HEK293 (cell line): Measurements from ENCODE around the gene DNAH6.

Experiments
- CTCF ChIA-PET: fragments of 350-600 bp; formaldehyde crosslinking; extraction: SDS; loops from one replicate; lab custom pipeline; 2021; ENCODE audit warnings: antibody characterized with exemption; lab: Yijun Ruan, JAX
- POLR2A ChIA-PET: fragments of 300-600 bp; formaldehyde crosslinking; extraction: SDS; loops from one replicate; lab custom pipeline; 2020; ENCODE audit warnings: antibody characterized with exemption, inconsistent platforms; lab: Yijun Ruan, JAX
- H3K27ac ChIP-seq: fragments of 200-500 bp; sonication (Bioruptor generic); 2 replicates; pipeline ENCODE4 v1.5.1; 2014; ENCODE audit warnings: low read depth, low read length, control low read depth, inconsistent platforms; ENCODE audit errors: extremely low read depth
- H3K36me3 ChIP-seq, 2 experiments: fragments of 200-500 bp in 1 of 2; sonication (Bioruptor generic) in 1 of 2; 1 replicate in 1 of 2; 2 replicates in 1 of 2; pipeline ENCODE4 v1.5.1; 2014 to 2017; ENCODE audit warnings: inconsistent platforms in 2 of 2, low read length in 2 of 2; ENCODE audit not compliant: control insufficient read depth in 2 of 2, insufficient read depth in 1 of 2
- H3K4me1 ChIP-seq: fragments of 200-500 bp; sonication (Bioruptor generic); 2 replicates; pipeline ENCODE4 v1.5.1; 2014; ENCODE audit warnings: mild to moderate bottlenecking, low read length, inconsistent platforms; ENCODE audit not compliant: control insufficient read depth, insufficient read depth
- H3K4me3 ChIP-seq: 2 replicates; pipeline ENCODE4 v1.5.1; 2011; ENCODE audit warnings: low read depth, mild to moderate bottlenecking, control low read depth, low read length, moderate library complexity
- H3K9me3 ChIP-seq: fragments of 200-500 bp; sonication (Bioruptor generic); 2 replicates; pipeline ENCODE4 v1.5.1; 2014; ENCODE audit warnings: low read depth, low read length, inconsistent platforms; ENCODE audit not compliant: control insufficient read depth, insufficient read depth
- GLI4 ChIP-seq: fragments of 450-650 bp; formaldehyde crosslinking; IDR thresholded peaks from 2 replicates; pipeline ENCODE4 v1.5.1; 2016; ENCODE audit warnings: missing biosample characterization, missing genetic modification characterization
- GLIS2 ChIP-seq: fragments of 450-650 bp; formaldehyde crosslinking; IDR thresholded peaks from 2 replicates; pipeline ENCODE4 v1.5.1; 2016; ENCODE audit warnings: missing biosample characterization, missing genetic modification characterization
- IKZF3 ChIP-seq: fragments of 450-650 bp; IDR thresholded peaks from 2 replicates; pipeline ENCODE4 v1.5.0; 2018; ENCODE audit warnings: missing biosample characterization, mild to moderate bottlenecking, missing genetic modification characterization, moderate library complexity
- KLF10 ChIP-seq: fragments of 450-650 bp; IDR thresholded peaks from 2 replicates; pipeline ENCODE4 v1.5.1; 2018; ENCODE audit warnings: missing biosample characterization, mild to moderate bottlenecking, missing genetic modification characterization
- KLF8 ChIP-seq: fragments of 450-650 bp; formaldehyde crosslinking; IDR thresholded peaks from 2 replicates; pipeline ENCODE4 v1.5.1; 2016; ENCODE audit warnings: missing biosample characterization, missing genetic modification characterization
- WT1 ChIP-seq: fragments of 450-650 bp; formaldehyde crosslinking; IDR thresholded peaks from 2 replicates; pipeline ENCODE4 v1.5.1; 2016; ENCODE audit warnings: missing biosample characterization, missing genetic modification characterization
- YY2 ChIP-seq: fragments of 450-650 bp; formaldehyde crosslinking; IDR thresholded peaks from 2 replicates; pipeline ENCODE4 v1.5.1; 2016; ENCODE audit warnings: missing biosample characterization, missing genetic modification characterization
- ZBTB1 ChIP-seq: fragments of 450-650 bp; formaldehyde crosslinking; IDR thresholded peaks from 2 replicates; pipeline ENCODE4 v1.5.1; 2016; ENCODE audit warnings: missing biosample characterization, missing genetic modification characterization
- ZBTB48 ChIP-seq: fragments of 450-650 bp; formaldehyde crosslinking; IDR thresholded peaks from 2 replicates; pipeline ENCODE4 v1.5.1; 2016; ENCODE audit warnings: missing biosample characterization, missing genetic modification characterization
- ZNF140 ChIP-seq: fragments of 450-650 bp; formaldehyde crosslinking; IDR thresholded peaks from 2 replicates; pipeline ENCODE4 v1.5.1; 2016; ENCODE audit warnings: missing biosample characterization, missing genetic modification characterization
- ZNF24 ChIP-seq: fragments of 450-650 bp; formaldehyde crosslinking; IDR thresholded peaks from 2 replicates; pipeline ENCODE4 v1.5.1; 2016; ENCODE audit warnings: missing biosample characterization, missing genetic modification characterization
- ZNF518A ChIP-seq: fragments of 450-650 bp; formaldehyde crosslinking; conservative IDR thresholded peaks from 2 replicates; pipeline ENCODE4 v1.5.1; 2016; ENCODE audit warnings: low read depth, missing biosample characterization, missing genetic modification characterization
- ZNF529 ChIP-seq: fragments of 450-650 bp; formaldehyde crosslinking; IDR thresholded peaks from 2 replicates; pipeline ENCODE4 v1.5.1; 2017; ENCODE audit warnings: missing genetic modification characterization, missing biosample characterization; ENCODE audit not compliant: insufficient replicate concordance
- ZNF549 ChIP-seq: fragments of 450-650 bp; IDR thresholded peaks from 2 replicates; pipeline ENCODE4 v1.5.1; 2018; ENCODE audit warnings: missing biosample characterization, missing genetic modification characterization, mild to moderate bottlenecking, inconsistent platforms, moderate library complexity
- ZNF624 ChIP-seq: fragments of 450-650 bp; formaldehyde crosslinking; IDR thresholded peaks from 2 replicates; pipeline ENCODE4 v1.5.1; 2017; ENCODE audit warnings: missing biosample characterization, missing genetic modification characterization
- ZNF654 ChIP-seq: fragments of 450-650 bp; formaldehyde crosslinking; IDR thresholded peaks from 2 replicates; pipeline ENCODE4 v1.5.1; 2016; ENCODE audit warnings: low read depth, missing biosample characterization, missing genetic modification characterization
- ZNF670 ChIP-seq: fragments of 450-650 bp; formaldehyde crosslinking; IDR thresholded peaks from 2 replicates; pipeline ENCODE4 v1.5.1; 2016; ENCODE audit warnings: missing biosample characterization, missing genetic modification characterization, low read depth
- TF ChIP-seq, protein P1 (sequence below): fragments of 450-650 bp; formaldehyde crosslinking; IDR thresholded peaks from 2 replicates; pipeline ENCODE4 v1.5.1; 2016; ENCODE audit warnings: missing biosample characterization, missing genetic modification characterization
- TF ChIP-seq, protein P2 (sequence below): fragments of 450-650 bp; formaldehyde crosslinking; IDR thresholded peaks from 2 replicates; pipeline ENCODE4 v1.5.1; 2016; ENCODE audit warnings: missing biosample characterization, missing genetic modification characterization
- TF ChIP-seq, protein P3 (sequence below): fragments of 450-650 bp; formaldehyde crosslinking; IDR thresholded peaks from 2 replicates; pipeline ENCODE4 v1.5.1; 2016; ENCODE audit warnings: missing biosample characterization, missing genetic modification characterization

DNAH6 gene

GRCh38 chr2:84799772-84800171 lies 283.5 kb downstream of the DNAH6 start:
- ChIA-PET CTCF (no interaction called here), POLR2A (no interaction called here)
- TF ChIP-seq, protein P1, sequence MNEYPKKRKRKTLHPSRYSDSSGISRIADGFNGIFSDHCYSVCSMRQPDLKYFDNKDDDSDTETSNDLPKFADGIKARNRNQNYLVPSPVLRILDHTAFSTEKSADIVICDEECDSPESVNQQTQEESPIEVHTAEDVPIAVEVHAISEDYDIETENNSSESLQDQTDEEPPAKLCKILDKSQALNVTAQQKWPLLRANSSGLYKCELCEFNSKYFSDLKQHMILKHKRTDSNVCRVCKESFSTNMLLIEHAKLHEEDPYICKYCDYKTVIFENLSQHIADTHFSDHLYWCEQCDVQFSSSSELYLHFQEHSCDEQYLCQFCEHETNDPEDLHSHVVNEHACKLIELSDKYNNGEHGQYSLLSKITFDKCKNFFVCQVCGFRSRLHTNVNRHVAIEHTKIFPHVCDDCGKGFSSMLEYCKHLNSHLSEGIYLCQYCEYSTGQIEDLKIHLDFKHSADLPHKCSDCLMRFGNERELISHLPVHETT: no peak
- no peak for TF ChIP-seq YY2 (tag by site-specific recombination)
- no peak for TF ChIP-seq ZBTB48 (tag by site-specific recombination)
- no peak for TF ChIP-seq ZNF670 (tag by site-specific recombination)
- no peak for TF ChIP-seq GLI4
- TF ChIP-seq ZNF654 (tag by site-specific recombination): no peak
- no peak for TF ChIP-seq WT1
- no peak for TF ChIP-seq ZNF549 (tag by site-specific recombination)
- TF ChIP-seq ZNF518A (tag by site-specific recombination): no peak
- TF ChIP-seq KLF10 (tag by site-specific recombination): no peak
- TF ChIP-seq GLIS2 (tag by site-specific recombination): no peak
- TF ChIP-seq ZNF624: no peak
- no peak for TF ChIP-seq IKZF3 (tag by site-specific recombination)
- no peak for TF ChIP-seq ZNF529 (tag by site-specific recombination)

GRCh38 chr2:84800194-84800805 lies 284.0 kb downstream of the DNAH6 start:
- no peak overlapping the region for H3K4me3 ChIP-seq
- H3K9me3 ChIP-seq: no peaks in the 10 kb centered on the region
- ChIA-PET CTCF (no interaction called here), POLR2A (no interaction called here)
- TF ChIP-seq, protein P2, sequence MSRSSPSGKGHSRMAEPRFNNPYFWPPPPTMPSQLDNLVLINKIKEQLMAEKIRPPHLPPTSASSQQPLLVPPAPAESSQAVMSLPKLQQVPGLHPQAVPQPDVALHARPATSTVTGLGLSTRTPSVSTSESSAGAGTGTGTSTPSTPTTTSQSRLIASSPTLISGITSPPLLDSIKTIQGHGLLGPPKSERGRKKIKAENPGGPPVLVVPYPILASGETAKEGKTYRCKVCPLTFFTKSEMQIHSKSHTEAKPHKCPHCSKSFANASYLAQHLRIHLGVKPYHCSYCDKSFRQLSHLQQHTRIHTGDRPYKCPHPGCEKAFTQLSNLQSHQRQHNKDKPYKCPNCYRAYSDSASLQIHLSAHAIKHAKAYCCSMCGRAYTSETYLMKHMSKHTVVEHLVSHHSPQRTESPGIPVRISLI (tag by site-specific recombination): no peak
- no peak for TF ChIP-seq KLF8 (tag by site-specific recombination)
- no peak for TF ChIP-seq ZNF140 (tag by site-specific recombination)
- TF ChIP-seq, protein P3, sequence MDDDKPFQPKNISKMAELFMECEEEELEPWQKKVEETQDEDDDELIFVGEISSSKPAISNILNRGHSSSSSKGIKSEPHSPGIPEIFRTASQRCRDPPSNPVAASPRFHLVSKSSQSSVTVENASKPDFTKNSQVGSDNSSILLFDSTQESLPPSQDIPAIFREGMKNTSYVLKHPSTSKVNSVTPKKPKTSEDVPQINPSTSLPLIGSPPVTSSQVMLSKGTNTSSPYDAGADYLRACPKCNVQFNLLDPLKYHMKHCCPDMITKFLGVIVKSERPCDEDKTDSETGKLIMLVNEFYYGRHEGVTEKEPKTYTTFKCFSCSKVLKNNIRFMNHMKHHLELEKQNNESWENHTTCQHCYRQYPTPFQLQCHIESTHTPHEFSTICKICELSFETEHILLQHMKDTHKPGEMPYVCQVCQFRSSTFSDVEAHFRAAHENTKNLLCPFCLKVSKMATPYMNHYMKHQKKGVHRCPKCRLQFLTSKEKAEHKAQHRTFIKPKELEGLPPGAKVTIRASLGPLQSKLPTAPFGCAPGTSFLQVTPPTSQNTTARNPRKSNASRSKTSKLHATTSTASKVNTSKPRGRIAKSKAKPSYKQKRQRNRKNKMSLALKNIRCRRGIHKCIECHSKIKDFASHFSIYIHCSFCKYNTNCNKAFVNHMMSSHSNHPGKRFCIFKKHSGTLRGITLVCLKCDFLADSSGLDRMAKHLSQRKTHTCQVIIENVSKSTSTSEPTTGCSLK (tag by site-specific recombination): no peak
- no peak for TF ChIP-seq ZBTB1 (tag by site-specific recombination)
- TF ChIP-seq ZNF24: no peak
- H3K27ac ChIP-seq: no peak overlapping the region
- H3K36me3 ChIP-seq: no peaks in the 10 kb centered on the region
- H3K4me1 ChIP-seq: no peaks in the 10 kb centered on the region

More at GRCh38 chr2:84799772-84800171, 283.5 kb downstream of the DNAH6 start:
- H3K36me3 ChIP-seq: no peaks in the 10 kb centered on the region
- H3K4me1 ChIP-seq: no peaks in the 10 kb centered on the region
- no peaks in the 10 kb centered on the region for H3K9me3 ChIP-seq
- no peak overlapping the region for H3K27ac ChIP-seq
- no peak overlapping the region for H3K4me3 ChIP-seq
